ENCODE results near the gene MYBPC2.

Gene MYBPC2

DNA sequence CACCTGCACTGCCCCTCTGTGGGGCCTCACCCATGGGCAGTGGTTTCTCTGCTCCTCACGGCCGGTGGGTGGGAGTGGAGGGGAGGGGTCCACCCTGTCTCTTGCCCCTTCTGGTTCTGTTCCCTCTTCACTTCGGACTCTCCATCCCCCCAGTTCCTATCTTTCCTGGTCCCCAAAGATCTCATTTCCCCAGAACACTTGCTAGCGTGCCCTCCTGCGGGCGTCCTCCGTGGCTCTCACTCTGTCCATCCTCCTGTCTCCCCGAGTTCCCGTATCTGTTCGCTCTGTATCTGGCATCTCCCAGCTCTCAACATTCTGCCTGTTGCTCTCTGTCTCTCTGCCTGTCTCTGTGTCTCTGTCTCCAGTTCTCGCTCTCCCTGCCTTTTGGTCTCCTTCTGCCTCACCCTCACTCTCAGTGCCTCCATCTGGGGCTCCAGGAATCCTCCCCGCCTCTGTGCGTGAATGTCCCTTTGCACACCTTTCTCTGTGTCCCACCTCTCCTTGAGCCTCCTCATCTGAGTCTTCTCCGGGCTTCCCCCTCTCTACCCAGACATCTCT is 13.6 kb upstream of the MYBPC2 start:
- TF ChIP-seq EZH2 (IDR thresholded peaks at IDR 0.05; ENCODE audit: borderline replicate concordance, low read depth, low read length, severe bottlenecking), result no peak
- TF ChIP-seq, protein P1, sequence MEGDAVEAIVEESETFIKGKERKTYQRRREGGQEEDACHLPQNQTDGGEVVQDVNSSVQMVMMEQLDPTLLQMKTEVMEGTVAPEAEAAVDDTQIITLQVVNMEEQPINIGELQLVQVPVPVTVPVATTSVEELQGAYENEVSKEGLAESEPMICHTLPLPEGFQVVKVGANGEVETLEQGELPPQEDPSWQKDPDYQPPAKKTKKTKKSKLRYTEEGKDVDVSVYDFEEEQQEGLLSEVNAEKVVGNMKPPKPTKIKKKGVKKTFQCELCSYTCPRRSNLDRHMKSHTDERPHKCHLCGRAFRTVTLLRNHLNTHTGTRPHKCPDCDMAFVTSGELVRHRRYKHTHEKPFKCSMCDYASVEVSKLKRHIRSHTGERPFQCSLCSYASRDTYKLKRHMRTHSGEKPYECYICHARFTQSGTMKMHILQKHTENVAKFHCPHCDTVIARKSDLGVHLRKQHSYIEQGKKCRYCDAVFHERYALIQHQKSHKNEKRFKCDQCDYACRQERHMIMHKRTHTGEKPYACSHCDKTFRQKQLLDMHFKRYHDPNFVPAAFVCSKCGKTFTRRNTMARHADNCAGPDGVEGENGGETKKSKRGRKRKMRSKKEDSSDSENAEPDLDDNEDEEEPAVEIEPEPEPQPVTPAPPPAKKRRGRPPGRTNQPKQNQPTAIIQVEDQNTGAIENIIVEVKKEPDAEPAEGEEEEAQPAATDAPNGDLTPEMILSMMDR (IDR thresholded peaks at IDR 0.05; ENCODE audit: borderline replicate concordance, extremely low read depth, low read length, poor library complexity, severe bottlenecking), result no peak
- ATAC-seq (ENCODE audit: insufficient read depth, low read depth), result no peak
- Histone ChIP-seq H3K4me3 (ENCODE audit: low read depth in 1 of 2, low read length in 2 of 2) (no peak overlapping the region), H3K4me1 (ENCODE audit: insufficient read depth, low read length) (peaks cover 9% of the 10 kb centered on the region), H3K36me3 (ENCODE audit: insufficient read depth, low read length) (peaks cover 25% of the 10 kb centered on the region), H3K4me2 (ENCODE audit: insufficient read depth, low read length) (no peak overlapping the region), H3K9ac (ENCODE audit: low read depth, low read length) (no peak overlapping the region), H3K9me3 (ENCODE audit: insufficient read depth, low read length, severe bottlenecking) (no peaks in the 10 kb centered on the region), H3K79me2 (ENCODE audit: insufficient read depth, low read length) (no peaks in the 10 kb centered on the region), H3K27me3 (ENCODE audit: insufficient read depth, low read length, poor library complexity) (no peaks in the 10 kb centered on the region), H3K27ac (ENCODE audit: low read length) (peak overlapping the region; percentile 44; the same call in 1 of the 2 replicates), H4K20me1 (ENCODE audit: insufficient read depth, low read length) (peaks cover 12% of the 10 kb centered on the region; the same call in 1 of the 2 replicates), H2AFZ (ENCODE audit: low read depth, low read length) (no peak overlapping the region)
- no peak for DNase-seq

DNA sequence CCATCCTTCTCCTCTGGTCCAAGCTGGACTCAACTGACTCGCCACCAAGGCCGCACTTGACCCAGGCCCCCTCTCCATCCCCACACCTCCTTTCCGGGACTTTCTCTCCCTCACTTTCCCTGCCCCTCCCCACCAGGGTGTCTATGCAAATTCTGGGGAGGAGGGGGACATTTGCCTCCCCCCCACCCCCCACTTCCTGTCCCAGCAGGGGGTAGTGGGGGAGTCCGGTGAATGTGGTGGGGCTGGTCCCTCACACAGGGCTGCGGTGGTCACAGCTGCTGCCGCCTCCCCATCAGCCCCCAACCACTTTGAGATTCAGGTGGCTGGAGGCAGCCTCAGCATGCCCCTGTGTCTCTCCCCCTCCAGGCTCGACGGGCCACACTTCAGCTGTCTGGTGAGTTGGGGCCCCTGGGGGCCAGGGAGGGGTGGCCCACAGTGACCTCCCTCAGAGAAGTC is 13.1 kb upstream of the MYBPC2 start:
- Histone ChIP-seq H3K27ac (ENCODE audit: low read length) (no peak overlapping the region), H3K9me3 (ENCODE audit: insufficient read depth, low read length, severe bottlenecking) (no peaks in the 10 kb centered on the region), H3K36me3 (ENCODE audit: insufficient read depth, low read length) (peaks cover 20% of the 10 kb centered on the region), H3K9ac (ENCODE audit: low read depth, low read length) (no peak overlapping the region), H3K79me2 (ENCODE audit: insufficient read depth, low read length) (no peaks in the 10 kb centered on the region), H3K27me3 (ENCODE audit: insufficient read depth, low read length, poor library complexity) (no peaks in the 10 kb centered on the region), H3K4me2 (ENCODE audit: insufficient read depth, low read length) (no peak overlapping the region), H2AFZ (ENCODE audit: low read depth, low read length) (no peak overlapping the region), H3K4me3 (ENCODE audit: low read depth in 1 of 2, low read length in 2 of 2) (no peak overlapping the region), H3K4me1 (ENCODE audit: insufficient read depth, low read length) (peaks cover 9% of the 10 kb centered on the region), H4K20me1 (ENCODE audit: insufficient read depth, low read length) (peaks cover 10% of the 10 kb centered on the region; the same call in 1 of the 2 replicates)
- DNase-seq, result peak; percentile 50
- ATAC-seq (ENCODE audit: insufficient read depth, low read depth), result 0 out of 3 replicates have a peak, but pooled peaks have one; percentile 25
- no peak for TF ChIP-seq EZH2 (IDR thresholded peaks at IDR 0.05; ENCODE audit: borderline replicate concordance, low read depth, low read length, severe bottlenecking)
- TF ChIP-seq, protein P1 (IDR thresholded peaks at IDR 0.05; ENCODE audit: borderline replicate concordance, extremely low read depth, low read length, poor library complexity, severe bottlenecking), result no peak

GRCh38 chr19:50420127-50420526 is 12.6 kb upstream of the MYBPC2 start:
- peaks cover 9% of the 10 kb centered on the region for H3K4me1 ChIP-seq (ENCODE audit: insufficient read depth, low read length)
- ATAC-seq (ENCODE audit: insufficient read depth, low read depth) (no peak), DNase-seq (no peak)
- H3K4me2 ChIP-seq (ENCODE audit: insufficient read depth, low read length), result no peak overlapping the region
- peaks cover 7% of the 10 kb centered on the region; the same call in 1 of the 2 replicates for H4K20me1 ChIP-seq (ENCODE audit: insufficient read depth, low read length)
- no peak overlapping the region for H3K9ac ChIP-seq (ENCODE audit: low read depth, low read length)
- no peak overlapping the region for H3K27ac ChIP-seq (ENCODE audit: low read length)
- no peaks in the 10 kb centered on the region for H3K27me3 ChIP-seq (ENCODE audit: insufficient read depth, low read length, poor library complexity)
- H3K36me3 ChIP-seq (ENCODE audit: insufficient read depth, low read length), result peaks cover 14% of the 10 kb centered on the region
- no peak for TF ChIP-seq EZH2 (IDR thresholded peaks at IDR 0.05; ENCODE audit: borderline replicate concordance, low read depth, low read length, severe bottlenecking)
- TF ChIP-seq, protein P1 (IDR thresholded peaks at IDR 0.05; ENCODE audit: borderline replicate concordance, extremely low read depth, low read length, poor library complexity, severe bottlenecking), result no peak
- no peaks in the 10 kb centered on the region for H3K79me2 ChIP-seq (ENCODE audit: insufficient read depth, low read length)
- H3K9me3 ChIP-seq (ENCODE audit: insufficient read depth, low read length, severe bottlenecking), result no peaks in the 10 kb centered on the region
- no peak overlapping the region for H3K4me3 ChIP-seq (ENCODE audit: low read depth in 1 of 2, low read length in 2 of 2)
- H2AFZ ChIP-seq (ENCODE audit: low read depth, low read length), result no peak overlapping the region
